ENCODE results near the gene GDF15.

The GDF15 gene

GRCh38 chr19:18421371-18421959 lies 35.5 kb downstream of the GDF15 start:
- ATAC-seq = no peak
- TF ChIP-seq ZNF70 (CRISPR knock-in tag; IDR thresholded peaks at IDR 0.05) = no peak
- no peak for TF ChIP-seq ZFP3 (CRISPR knock-in tag; IDR thresholded peaks at IDR 0.05)
- no peak for TF ChIP-seq CSRNP3 (CRISPR knock-in tag; IDR thresholded peaks at IDR 0.05)
- no peak for TF ChIP-seq CSDC2 (CRISPR knock-in tag; IDR thresholded peaks at IDR 0.05)
- no peak for TF ChIP-seq RARB (CRISPR knock-in tag; IDR thresholded peaks at IDR 0.05)
- no peak for TF ChIP-seq OSR1 (CRISPR knock-in tag; IDR thresholded peaks at IDR 0.05)
- no peak for TF ChIP-seq BACH2 (CRISPR knock-in tag; IDR thresholded peaks at IDR 0.05; ENCODE audit: borderline replicate concordance)
- no peak for TF ChIP-seq PATZ1 (CRISPR knock-in tag; IDR thresholded peaks at IDR 0.05; ENCODE audit: borderline replicate concordance)
- TF ChIP-seq PPARA (CRISPR knock-in tag; IDR thresholded peaks at IDR 0.05; ENCODE audit: borderline replicate concordance) = no peak
- TF ChIP-seq TOX (CRISPR knock-in tag; IDR thresholded peaks at IDR 0.05; ENCODE audit: borderline replicate concordance) = no peak
- TF ChIP-seq TSHZ2 (CRISPR knock-in tag; IDR thresholded peaks at IDR 0.05) = no peak
- no peak for TF ChIP-seq SNAI2 (CRISPR knock-in tag; IDR thresholded peaks at IDR 0.05)
- no peak for TF ChIP-seq ZNF8 (CRISPR knock-in tag; IDR thresholded peaks at IDR 0.05)
- TF ChIP-seq ZNF565 (CRISPR knock-in tag; conservative IDR thresholded peaks at IDR 0.05; ENCODE audit: low read depth) = no peak

- no peak for TF ChIP-seq ZC3H10 (CRISPR knock-in tag; IDR thresholded peaks at IDR 0.05)
- no peak for TF ChIP-seq ZNF70 (CRISPR knock-in tag; IDR thresholded peaks at IDR 0.05)
- no peak for TF ChIP-seq SNAI2 (CRISPR knock-in tag; IDR thresholded peaks at IDR 0.05)
- no peak for TF ChIP-seq ZFP30 (CRISPR knock-in tag; IDR thresholded peaks at IDR 0.05)
- no peak for TF ChIP-seq ESRRG (CRISPR knock-in tag; IDR thresholded peaks at IDR 0.05)
- TF ChIP-seq ZNF565 (CRISPR knock-in tag; conservative IDR thresholded peaks at IDR 0.05; ENCODE audit: low read depth) = no peak
- TF ChIP-seq TCF4 (CRISPR knock-in tag; IDR thresholded peaks at IDR 0.05; ENCODE audit: borderline replicate concordance) = no peak
- no peak for TF ChIP-seq TOX (CRISPR knock-in tag; IDR thresholded peaks at IDR 0.05; ENCODE audit: borderline replicate concordance)
- no peak for TF ChIP-seq CSDC2 (CRISPR knock-in tag; IDR thresholded peaks at IDR 0.05)
- TF ChIP-seq ZNF8 (CRISPR knock-in tag; IDR thresholded peaks at IDR 0.05) = no peak
- TF ChIP-seq PATZ1 (CRISPR knock-in tag; IDR thresholded peaks at IDR 0.05; ENCODE audit: borderline replicate concordance) = no peak
- TF ChIP-seq CREB5 (CRISPR knock-in tag; IDR thresholded peaks at IDR 0.05; ENCODE audit: low read depth) = no peak
- TF ChIP-seq PPARA (CRISPR knock-in tag; IDR thresholded peaks at IDR 0.05; ENCODE audit: borderline replicate concordance) = no peak
- no peak for TF ChIP-seq POU6F1 (CRISPR knock-in tag; IDR thresholded peaks at IDR 0.05; ENCODE audit: borderline replicate concordance, low read depth)
- no peak for TF ChIP-seq ISL1 (CRISPR knock-in tag; IDR thresholded peaks at IDR 0.05)
- no peak for TF ChIP-seq OSR1 (CRISPR knock-in tag; IDR thresholded peaks at IDR 0.05)
- no peak for TF ChIP-seq ARNTL (CRISPR knock-in tag; IDR thresholded peaks at IDR 0.05; ENCODE audit: borderline replicate concordance, low read depth)
- no peak for ATAC-seq
These were observed 36.7 kb downstream of the GDF15 start for GRCh38 chr19:18422530-18423191.

Measured in SK-N-SH treated with all-trans-retinoic acid at 6 μM for 48 hours (cell line).